ENCODE data around the gene EPC2.

Gene EPC2

DNA sequence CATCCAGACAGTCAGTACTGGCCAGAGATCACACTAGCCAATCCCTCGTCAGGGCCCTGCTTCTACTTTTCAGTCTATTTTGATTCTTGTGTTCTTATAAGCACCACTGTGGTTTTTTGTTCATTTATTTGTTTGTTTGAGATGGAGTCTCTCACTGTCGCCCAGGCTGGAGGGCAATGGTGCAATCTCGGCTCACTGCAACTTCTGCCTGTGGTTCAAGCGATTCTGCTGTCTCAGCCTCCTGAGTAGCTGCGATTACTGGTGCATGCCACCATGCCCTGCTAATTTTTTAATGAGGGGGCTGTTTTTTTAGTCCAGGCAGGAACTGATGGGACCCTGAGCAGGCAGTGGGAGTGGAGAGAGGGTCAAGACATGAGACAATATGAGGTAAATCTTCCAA lies 165.5 kb downstream of the EPC2 start:
- DNase-seq: no peak

DNA sequence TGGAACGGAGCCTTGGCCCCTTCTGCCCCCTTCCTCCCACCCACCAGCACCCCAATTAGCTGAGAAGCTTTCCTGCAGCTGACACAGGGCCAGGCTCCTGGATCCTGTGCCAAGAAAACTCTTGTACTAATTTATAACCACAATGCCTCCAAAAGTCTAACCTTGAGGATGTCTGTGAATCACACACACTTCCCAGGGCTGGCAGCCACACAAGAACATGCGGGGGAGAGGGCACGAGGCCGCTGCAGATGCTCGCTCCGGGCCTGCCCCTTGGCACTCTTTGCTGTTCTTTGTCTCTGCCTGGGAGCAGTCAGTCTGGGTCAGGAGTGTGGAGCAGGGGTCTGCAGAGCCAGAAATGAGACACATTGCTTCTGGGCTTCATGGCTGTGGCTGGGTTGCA lies 167.8 kb downstream of the EPC2 start:
- peak in 2 of 14 donors; percentile 16 to 40 for DNase-seq

DNA sequence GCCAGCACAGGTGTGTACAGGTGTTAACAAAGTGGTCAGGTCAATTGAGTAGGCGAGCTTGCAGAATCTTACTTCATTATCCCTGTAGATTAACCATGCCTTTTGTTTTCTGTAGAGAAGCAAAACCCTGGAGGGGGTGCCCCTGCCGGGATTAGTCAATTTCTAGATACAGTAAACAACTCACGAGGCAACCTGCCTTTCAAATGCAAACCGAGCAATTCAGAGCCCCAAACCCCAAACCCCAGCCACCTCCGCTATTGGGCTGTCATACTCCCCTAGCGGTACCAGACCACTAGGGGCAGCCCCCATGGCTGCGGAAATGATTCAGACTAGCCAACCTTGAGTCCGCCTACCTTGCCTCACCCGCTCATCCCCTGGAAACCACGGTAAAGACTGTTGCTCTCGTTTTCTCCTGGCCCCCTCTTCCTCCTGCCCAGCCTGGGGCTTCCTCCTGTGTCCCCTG lies 169.1 kb downstream of the EPC2 start:
- no peak for DNase-seq

DNA sequence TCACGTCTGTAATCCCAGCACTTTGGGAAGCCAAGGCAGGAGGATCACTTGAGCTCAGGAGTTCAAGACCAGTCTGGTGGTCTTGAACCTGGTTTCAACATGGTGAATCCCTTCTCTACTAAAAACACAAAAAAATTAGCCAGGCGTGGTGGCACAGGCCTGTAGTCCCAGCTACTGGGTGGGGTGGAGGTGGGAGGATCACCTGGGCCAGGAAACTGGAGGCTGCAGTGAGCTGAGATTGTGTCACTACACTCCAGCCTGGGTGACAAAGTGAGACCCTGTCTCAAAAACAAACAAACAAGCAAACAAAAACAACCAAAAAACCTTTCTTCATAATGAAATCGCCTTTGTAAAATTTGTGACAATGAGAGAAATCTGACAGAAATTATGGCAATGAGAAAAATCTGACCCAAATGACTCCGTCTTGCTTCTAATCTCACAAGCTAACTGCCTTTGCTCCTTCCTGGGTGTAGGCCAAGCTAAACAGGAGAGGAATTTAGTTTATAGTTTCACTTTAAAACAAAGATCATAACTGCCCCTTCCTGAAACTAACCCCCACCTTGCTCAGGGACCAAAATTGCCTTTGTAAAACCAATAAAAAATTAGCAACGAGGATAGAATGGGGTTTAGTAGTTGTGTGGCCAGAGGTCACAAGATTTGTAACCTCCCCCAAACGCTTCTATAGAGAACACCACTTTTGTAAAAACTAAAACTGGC lies 169.8 kb downstream of the EPC2 start:
- DNase-seq: no peak

- no peak for DNase-seq
Observed at GRCh38 chr2:148814860-148815419, 170.4 kb downstream of the EPC2 start.

GRCh38 chr2:148816176-148816575 lies 171.6 kb downstream of the EPC2 start:
- no peak for DNase-seq

DNA sequence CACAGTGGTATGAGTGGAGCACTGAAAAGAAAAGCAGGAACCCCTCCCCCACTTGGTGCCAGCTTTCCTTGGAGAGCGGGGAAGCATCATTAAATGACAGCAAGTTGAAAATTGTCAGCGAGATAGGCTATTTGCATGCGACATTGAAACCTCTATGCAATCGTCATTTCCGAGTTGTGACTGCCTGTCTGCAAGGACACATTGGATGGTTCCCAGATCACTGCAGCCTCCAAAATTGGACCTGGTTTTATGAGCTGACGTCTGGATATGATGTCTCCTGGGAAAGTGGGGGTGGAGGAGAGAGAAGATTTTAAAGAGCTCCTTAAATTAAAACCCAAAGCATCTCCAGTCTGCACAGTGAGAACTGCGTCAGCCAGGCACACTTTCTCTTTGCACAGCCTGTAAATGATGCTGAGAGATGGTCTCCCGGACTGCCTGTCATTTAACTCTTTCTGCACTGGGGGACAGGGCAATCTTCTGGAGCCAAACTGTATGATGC lies 172.7 kb downstream of the EPC2 start:
- peak in 5 of 14 donors; percentile 2 to 71 (median 12) for DNase-seq

GRCh38 chr2:148819019-148819585 lies 174.6 kb downstream of the EPC2 start:
- no peak for DNase-seq

GRCh38 chr2:148824190-148824589 lies 179.6 kb downstream of the EPC2 start:
- no peak for DNase-seq

DNA sequence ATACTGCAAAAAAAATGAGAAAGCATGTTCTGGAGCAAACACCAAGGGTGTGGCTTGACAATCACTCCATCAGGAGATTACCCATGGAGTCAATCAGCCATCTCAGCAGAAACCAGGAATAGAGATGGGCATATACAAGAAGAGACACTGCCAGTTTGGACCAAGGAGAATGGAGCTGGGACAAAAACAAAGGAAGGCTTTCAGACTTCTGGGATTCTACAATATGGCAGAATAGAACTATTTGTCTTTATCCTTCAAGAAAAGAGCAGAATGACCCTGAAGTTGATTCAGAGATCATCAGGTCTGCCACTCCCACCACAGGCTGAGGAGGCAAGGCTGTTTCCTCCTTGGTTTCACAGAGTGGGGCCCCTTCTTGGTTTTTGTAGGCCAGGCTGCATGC lies 182.2 kb downstream of the EPC2 start:
- DNase-seq: no peak

GRCh38 chr2:148828941-148829340 lies 184.4 kb downstream of the EPC2 start:
- no peak for DNase-seq

- no peak for DNase-seq
Observed at GRCh38 chr2:148829618-148830017, 185.1 kb downstream of the EPC2 start.

DNA sequence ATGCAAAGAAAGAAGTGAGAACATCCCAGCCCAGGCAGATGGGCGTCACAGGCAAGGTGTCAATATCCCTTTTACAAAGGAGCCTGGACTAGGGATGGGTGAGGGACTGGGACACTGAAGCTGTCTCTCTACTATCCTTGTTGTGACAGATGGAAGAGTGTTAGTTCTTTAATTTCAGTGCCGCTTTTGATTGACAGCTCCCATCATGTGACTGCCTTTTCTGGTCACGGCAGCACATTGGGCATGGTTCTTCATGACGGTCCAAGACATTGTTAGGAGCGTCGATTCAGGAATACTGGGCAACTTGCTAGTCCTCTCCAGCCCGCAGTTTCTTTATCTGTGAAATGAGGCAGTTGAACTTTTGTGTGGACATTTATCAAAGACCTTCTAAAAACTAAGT lies 188.1 kb downstream of the EPC2 start:
- no peak for DNase-seq

Measured in C1 segment of cervical spinal cord (tissue), 14 donors.